Type B pancreatic cell (in vitro differentiated cells): ENCODE results near the gene SPATA21. TPM values are rescaled to one million over a fixed set of nuclear protein-coding genes. Genes with fewer than 3 reads are reported as not detected.

Source experiments
- DNase-seq: peaks from one replicate; pipeline ENCODE4 v3.0.0; 2021; ENCODE audit warnings: mixed read lengths; ENCODE audit not compliant: unreplicated experiment; ENCODE audit errors: extremely low spot score
- H3K27ac Mint-ChIP-seq: 2 replicates; pipeline ENCODE4 v1.8.0; 2021; ENCODE audit warnings: mild to moderate bottlenecking, mixed read lengths
- H3K27me3 Mint-ChIP-seq: 2 replicates; pipeline ENCODE4 v1.8.0; 2021; ENCODE audit warnings: mixed read lengths
- H3K36me3 Mint-ChIP-seq: 2 replicates; pipeline ENCODE4 v1.8.0; 2021; ENCODE audit warnings: mixed read lengths
- H3K4me1 Mint-ChIP-seq: one replicate; pipeline ENCODE4 v1.8.0; 2021; ENCODE audit warnings: mixed read lengths; ENCODE audit not compliant: unreplicated experiment
- H3K4me3 Mint-ChIP-seq: 2 replicates; pipeline ENCODE4 v1.8.0; 2021; ENCODE audit warnings: mild to moderate bottlenecking, mixed read lengths
- H3K9me3 Mint-ChIP-seq: 2 replicates; pipeline ENCODE4 v1.8.0; 2021; ENCODE audit warnings: mixed read lengths
- total RNA-seq: library from RNA; stranded (reverse); gene quantifications from 2 replicates; pipeline ENCODE4 v1.2.1, GENCODE V29; 2021; ENCODE audit warnings: low replicate concordance
- TF ChIP-seq, protein P1 (sequence below): fragments of 200-600 bp; sonication (generic); conservative IDR thresholded peaks from 2 replicates; pipeline ENCODE4 v1.5.0; 2021; ENCODE audit warnings: antibody characterized with exemption, mild to moderate bottlenecking

SPATA21 gene
- total RNA-seq, 1 donor from 2014 or later = not detected

DNA sequence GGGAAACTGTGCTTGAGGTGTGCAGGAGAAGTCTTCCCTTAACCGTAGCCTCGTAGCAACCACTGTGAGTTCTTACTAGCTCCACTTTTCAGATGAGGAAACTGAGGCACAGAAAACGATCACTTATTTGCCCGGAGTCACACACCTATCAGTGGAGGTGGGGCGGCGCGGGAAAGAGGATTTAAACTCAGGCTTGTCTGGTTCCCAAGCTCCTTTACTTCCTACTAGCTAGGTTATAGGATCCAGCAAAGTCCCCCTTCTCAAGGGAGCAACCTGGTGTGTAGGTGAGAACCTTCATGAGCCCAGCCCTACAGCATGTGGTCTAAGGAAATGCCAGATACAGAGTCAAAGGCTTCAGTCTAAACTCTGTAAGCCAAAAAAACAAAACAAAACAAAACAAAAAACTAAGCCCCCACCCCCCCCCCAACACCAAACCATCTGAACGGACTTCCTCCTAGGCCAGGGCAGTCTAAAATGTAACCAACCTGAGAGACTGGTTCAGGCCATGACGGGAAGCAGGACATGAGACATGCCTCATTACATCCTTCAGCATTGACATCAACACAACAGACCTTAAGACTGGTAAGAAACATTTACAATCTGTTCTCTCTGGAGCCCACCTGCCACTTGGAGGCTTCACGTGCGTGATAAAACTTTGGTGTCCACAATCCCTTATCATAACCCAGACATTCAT lies 84.2 kb downstream of the SPATA21 start:
- no peaks in the 10 kb centered on the region for H3K27me3 Mint-ChIP-seq
- H3K36me3 Mint-ChIP-seq = no peaks in the 10 kb centered on the region
- H3K27ac Mint-ChIP-seq = peak overlapping the region; percentile 92
- peaks cover 16% of the 10 kb centered on the region for H3K4me1 Mint-ChIP-seq
- no peak for DNase-seq
- H3K9me3 Mint-ChIP-seq = no peaks in the 10 kb centered on the region
- TF ChIP-seq, protein P1, sequence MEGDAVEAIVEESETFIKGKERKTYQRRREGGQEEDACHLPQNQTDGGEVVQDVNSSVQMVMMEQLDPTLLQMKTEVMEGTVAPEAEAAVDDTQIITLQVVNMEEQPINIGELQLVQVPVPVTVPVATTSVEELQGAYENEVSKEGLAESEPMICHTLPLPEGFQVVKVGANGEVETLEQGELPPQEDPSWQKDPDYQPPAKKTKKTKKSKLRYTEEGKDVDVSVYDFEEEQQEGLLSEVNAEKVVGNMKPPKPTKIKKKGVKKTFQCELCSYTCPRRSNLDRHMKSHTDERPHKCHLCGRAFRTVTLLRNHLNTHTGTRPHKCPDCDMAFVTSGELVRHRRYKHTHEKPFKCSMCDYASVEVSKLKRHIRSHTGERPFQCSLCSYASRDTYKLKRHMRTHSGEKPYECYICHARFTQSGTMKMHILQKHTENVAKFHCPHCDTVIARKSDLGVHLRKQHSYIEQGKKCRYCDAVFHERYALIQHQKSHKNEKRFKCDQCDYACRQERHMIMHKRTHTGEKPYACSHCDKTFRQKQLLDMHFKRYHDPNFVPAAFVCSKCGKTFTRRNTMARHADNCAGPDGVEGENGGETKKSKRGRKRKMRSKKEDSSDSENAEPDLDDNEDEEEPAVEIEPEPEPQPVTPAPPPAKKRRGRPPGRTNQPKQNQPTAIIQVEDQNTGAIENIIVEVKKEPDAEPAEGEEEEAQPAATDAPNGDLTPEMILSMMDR = no peak
- H3K4me3 Mint-ChIP-seq = peak overlapping the region; percentile 93

- Mint-ChIP-seq H3K4me3 (peak within 1 kb of the TSS; percentile 93), H3K9me3 (no peaks in the 10 kb centered on the region), H3K4me1 (peaks cover 16% of the 10 kb centered on the region), H3K27ac (peak within 1 kb of the TSS; percentile 97), H3K27me3 (no peaks in the 10 kb centered on the region), H3K36me3 (no peaks in the 10 kb centered on the region)
- peak; percentile 96 for DNase-seq
- TF ChIP-seq, protein P1 = peak; percentile 63
Measured at GRCh38 chr1:16351994-16352841, 85.0 kb downstream of the SPATA21 start, which contains the start of gene FBXO42. Gene FBXO42 (minus strand): TSS chr1:16352480. CDS start chr1:16315418, 37,062 bp downstream.

DNA sequence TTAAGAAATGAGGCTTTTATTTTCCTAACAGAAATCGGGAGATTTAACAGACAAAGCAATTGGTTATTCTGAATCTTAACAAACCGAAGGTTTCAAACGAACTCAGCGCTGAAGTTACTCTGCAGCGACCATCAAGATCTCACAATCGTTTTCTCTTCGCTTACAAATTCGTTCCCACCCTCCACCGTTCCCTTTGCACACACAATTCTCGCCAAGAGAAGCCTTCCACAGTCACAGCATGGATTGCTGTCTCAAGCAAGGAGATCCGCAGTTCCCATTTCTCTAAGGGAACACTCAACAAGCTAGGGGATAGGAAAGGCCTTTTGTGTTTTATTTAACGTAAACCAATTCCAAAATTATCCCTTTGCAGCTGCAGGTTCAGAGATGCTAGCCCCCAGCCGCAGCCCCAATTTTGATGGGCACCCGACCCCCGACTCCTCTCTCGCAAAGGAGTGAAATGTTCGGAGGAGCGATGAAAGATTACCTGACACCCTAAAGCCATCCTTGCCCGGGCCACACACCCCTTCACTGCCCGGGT lies 85.7 kb downstream of the SPATA21 start:
- peaks cover 16% of the 10 kb centered on the region for H3K4me1 Mint-ChIP-seq
- peak overlapping the region; percentile 93 for H3K4me3 Mint-ChIP-seq
- no peaks in the 10 kb centered on the region for H3K36me3 Mint-ChIP-seq
- TF ChIP-seq, protein P1 = no peak
- no peaks in the 10 kb centered on the region for H3K9me3 Mint-ChIP-seq
- peak overlapping the region; percentile 97 for H3K27ac Mint-ChIP-seq
- no peak for DNase-seq
- H3K27me3 Mint-ChIP-seq = no peaks in the 10 kb centered on the region

DNA sequence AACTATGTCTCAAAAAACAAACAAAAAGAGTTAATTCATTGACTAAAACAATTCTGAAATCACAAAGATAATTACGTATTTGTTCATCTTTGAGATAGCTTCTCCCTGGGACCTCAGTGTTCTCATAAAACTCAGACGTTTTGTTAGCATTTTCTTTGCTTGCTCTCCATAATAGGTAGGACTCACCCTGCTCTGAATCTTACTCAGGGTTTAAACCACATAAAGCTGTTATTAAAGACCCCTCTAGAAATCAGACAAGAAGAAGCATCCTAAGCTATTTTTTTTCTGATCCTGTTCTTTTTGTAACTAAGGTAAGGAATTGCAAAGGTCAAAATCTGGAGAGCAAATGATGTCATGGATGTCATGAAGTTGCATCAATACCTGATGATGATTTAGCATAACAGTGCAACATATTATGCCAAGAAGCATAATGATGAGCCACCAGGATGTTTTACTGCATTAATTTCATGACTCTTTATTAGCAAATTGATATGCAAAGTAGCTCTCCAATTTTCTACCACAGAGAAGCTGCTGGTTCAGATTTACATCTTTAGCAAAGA lies 87.3 kb downstream of the SPATA21 start:
- H3K4me3 Mint-ChIP-seq = peak overlapping the region; percentile 32
- H3K9me3 Mint-ChIP-seq = no peaks in the 10 kb centered on the region
- H3K4me1 Mint-ChIP-seq = peaks cover 16% of the 10 kb centered on the region
- no peak for DNase-seq
- TF ChIP-seq, protein P1 = no peak
- no peaks in the 10 kb centered on the region for H3K27me3 Mint-ChIP-seq
- no peaks in the 10 kb centered on the region for H3K36me3 Mint-ChIP-seq
- peak overlapping the region; percentile 0 for H3K27ac Mint-ChIP-seq

Other genes with a start within 250 kb of the SPATA21 start
- 20.2 and 29.5 TPM in 2 replicates for gene ARHGEF19, start 224.8 kb downstream of the SPATA21 start, total RNA-seq
- gene CPLANE2, start 200.2 kb downstream of the SPATA21 start, total RNA-seq = 11.1 and 12.9 TPM in 2 replicates
- gene FBXO42, start 84.9 kb downstream of the SPATA21 start, total RNA-seq = 18.4 and 19.0 TPM in 2 replicates
- gene SZRD1, start 70.2 kb downstream of the SPATA21 start, total RNA-seq = 127 and 140 TPM in 2 replicates
- 45.9 and 48.2 TPM in 2 replicates for gene NECAP2, start 3.3 kb upstream of the SPATA21 start, total RNA-seq
- gene RNU1-1, start 76.9 kb upstream of the SPATA21 start, total RNA-seq = 2,993 and 3,564 TPM in 2 replicates
- 39.1 and 97.5 TPM in 2 replicates for gene NBPF1, start 176.1 kb upstream of the SPATA21 start, total RNA-seq
- gene RNU1-3, start 229.5 kb upstream of the SPATA21 start, total RNA-seq = 2,993 and 3,564 TPM in 2 replicates